Endothelial cell of coronary artery (primary cell): ENCODE data around the gene WAC. TPM values are rescaled to one million over a fixed set of nuclear protein-coding genes. Genes with fewer than 3 reads are reported as not detected.

Source experiments
- total RNA-seq: library from RNA; depleted of rRNA; stranded (reverse); fragments of >200 nt; gene quantifications from 2 replicates; pipeline ENCODE4 v1.2.3, GENCODE V29; 2014

The WAC gene
- total RNA-seq: 41.4 and 51.2 TPM in 2 replicates

GRCh38 chr10:28532337-28533185 is at the start of gene WAC:
WAC (plus strand) TSS chr10:28533118; CDS start chr10:28533580, 462 bp downstream.

Other genes starting within 250 kb of the WAC start
- 0.09 and 0.56 TPM in 2 replicates for gene MPP7, start 230.1 kb upstream of the WAC start, total RNA-seq
- 2.2 and 8.4 TPM in 2 replicates for gene BAMBI, start 144.4 kb downstream of the WAC start, total RNA-seq